HG03095 (cell line): ENCODE measurements around the gene YTHDF1.
"Not testable (repeated sequence)": the region's sequence is repeated elsewhere in the genome, so short reads cannot be mapped to it uniquely, and the experiment has no call there.

Source experiments
- ATAC-seq: cut with Tn5 transposase; IDR thresholded peaks from one replicate; pipeline ENCODE4 v1.9.1; 2021; ENCODE audit warnings: moderate library complexity; ENCODE audit not compliant: unreplicated experiment

Gene YTHDF1

DNA sequence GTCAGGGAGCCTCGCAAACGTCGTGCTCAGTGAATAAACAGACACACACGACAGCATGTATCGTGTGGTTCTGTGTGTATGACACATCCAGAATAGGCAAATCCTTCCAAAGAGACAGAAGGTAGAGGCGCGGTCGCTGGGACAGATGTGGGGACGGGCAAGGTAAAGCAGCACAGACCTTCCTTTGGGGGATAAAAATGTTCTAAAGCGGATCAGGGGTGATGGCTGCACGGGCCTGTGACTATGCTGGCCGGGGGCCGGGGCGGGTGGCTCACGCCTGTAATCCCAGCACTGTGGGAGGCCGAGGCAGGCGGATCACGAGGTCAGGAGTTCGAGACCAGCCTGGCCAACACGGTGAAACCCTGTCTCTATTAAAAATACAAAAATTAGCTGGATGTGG is 56.7 kb downstream of the YTHDF1 start:
- ATAC-seq: not testable (repeated sequence)

DNA sequence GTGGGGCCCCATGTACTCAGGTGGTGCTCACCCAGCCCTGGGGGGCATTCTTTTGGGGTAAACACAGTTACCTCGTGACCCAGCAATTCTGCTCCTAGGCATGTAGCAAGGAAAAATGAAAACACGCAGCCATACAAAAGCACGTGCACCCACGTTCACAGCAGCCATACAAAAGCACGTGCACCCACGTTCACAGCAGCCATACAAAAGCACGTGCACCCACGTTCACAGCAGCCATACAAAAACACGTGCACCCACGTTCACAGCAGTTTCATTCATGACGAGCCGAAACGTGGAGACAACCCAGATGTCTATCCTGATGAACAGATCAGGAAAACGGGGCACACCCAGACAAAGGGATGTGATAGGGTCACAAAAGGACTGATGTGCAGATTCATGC is 57.1 kb downstream of the YTHDF1 start:
- ATAC-seq: no peak

DNA sequence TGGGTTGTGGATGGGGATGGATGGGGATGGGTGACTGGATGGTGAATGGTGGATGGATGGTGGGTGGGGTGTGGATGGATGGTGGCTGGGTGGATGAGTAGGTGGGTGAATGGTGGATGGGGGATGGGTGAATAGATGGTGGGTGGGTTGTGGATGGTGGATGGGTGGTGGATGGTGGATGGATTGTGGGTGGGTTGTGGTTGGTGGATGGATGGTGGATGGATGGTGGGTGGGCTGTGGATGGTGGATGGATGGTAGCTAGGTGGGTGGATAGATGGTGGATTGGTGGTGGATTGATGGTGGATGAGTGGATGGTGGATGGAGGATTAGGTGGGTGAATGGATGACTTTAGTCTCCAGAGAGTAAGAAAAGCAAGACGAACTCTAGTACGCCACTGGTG is 57.6 kb downstream of the YTHDF1 start:
- no peak for ATAC-seq

DNA sequence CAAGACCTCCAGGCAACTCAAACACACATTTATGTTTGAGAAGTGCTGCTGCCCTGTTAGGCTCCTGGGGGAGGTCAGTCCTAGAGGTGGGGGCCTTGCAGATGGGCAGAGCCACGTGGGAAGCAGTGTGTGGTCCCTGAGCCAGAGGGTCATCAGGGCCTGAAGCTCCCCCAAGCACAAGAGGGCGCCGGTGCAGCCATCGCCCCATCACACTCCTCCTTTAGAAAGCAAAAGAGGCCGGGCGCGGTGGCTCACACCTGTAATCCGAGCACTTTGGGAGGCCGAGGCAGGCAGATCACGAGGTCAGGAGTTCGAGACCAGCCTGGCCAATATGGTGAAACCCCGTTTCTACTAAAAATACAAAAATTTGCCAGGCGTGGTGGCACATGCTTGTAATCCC is 58.5 kb downstream of the YTHDF1 start:
- not testable (repeated sequence) for ATAC-seq

DNA sequence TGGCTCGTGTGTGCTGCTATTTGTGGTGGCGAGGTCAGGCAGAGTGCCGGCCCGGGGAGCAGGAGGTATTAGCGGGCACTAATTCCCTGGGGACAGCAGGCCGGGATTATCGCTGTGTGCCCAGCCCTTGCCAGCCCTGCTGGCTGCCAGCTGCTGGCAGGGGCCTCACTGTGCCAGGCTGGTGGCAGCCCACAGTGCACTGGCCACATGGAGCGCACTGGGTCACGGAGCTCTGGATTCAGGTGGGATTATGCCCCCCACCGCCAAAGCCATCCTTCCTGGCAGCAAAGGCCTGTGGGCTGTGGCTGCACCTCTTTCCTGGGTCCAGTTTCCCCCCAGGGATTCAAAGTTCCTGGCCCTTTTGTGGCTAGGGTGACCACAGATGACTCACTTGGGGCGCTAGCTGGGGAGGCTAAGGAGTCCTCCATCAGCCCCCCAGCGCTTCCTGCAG is 59.7 kb downstream of the YTHDF1 start:
- ATAC-seq: no peak

DNA sequence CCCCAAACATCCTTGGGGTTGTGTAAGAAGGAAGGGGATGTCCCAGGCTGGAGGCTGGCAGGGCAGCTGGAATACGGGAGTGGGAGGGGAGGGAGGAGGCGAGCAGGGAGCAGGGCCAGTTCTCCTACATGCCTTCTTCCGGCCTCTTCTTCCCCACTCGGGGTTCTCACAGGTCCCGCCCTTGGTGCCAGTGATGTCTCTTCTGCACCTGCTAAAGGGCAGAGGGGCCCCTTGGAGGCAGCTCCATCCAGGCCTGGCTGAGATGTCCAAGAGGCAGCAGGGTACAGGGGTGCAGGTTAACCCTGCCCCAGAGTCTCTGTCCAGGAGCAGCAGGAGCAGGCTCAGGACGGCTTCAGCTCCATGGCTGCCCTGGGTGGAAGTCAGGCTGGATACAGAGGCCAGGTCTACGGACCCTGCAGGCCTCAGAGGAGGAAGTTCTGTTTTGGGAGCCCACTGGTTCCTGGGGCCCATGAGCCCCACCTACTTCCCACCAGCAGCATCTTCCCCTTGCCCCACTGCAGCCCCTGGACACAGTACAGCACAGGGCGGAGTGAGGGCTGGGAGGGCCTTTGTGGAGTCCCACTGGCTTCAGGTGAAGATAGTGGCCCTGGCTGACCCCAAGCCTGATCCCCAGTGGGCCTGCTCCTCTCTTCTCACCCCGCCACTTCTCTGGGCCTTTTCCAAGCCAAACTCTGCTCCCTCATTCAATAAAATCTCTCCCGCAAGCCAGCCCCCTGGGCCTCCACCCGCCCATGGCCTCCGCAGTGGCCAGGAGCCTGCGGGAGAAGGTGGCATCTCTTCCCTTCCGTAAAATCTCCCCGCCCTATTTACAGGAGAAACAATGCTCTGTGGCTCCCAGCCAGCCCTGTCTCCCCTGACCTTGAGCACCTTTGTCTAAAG is 60.4 kb downstream of the YTHDF1 start:
- ATAC-seq: no peak

DNA sequence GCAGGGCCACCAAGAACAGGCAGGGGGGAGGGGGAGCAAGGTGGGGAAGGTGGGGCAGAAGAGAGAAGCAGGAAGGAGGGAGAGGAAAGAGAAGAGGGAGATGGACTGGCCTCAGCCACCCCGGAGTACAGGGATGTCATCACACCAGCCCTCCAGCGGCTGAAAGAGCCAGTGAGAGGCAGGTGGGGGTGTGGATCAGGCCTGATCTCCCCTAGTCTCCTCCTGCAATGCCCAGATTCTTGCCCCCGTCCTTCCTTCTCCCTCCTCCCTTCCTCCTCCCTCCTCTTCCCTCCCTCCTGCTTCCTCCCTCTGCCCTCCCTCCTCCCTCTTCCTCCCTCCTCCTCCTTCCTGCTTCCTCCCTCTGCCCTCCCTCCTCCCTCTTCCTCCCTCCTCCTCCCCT is 61.5 kb downstream of the YTHDF1 start:
- no peak for ATAC-seq

DNA sequence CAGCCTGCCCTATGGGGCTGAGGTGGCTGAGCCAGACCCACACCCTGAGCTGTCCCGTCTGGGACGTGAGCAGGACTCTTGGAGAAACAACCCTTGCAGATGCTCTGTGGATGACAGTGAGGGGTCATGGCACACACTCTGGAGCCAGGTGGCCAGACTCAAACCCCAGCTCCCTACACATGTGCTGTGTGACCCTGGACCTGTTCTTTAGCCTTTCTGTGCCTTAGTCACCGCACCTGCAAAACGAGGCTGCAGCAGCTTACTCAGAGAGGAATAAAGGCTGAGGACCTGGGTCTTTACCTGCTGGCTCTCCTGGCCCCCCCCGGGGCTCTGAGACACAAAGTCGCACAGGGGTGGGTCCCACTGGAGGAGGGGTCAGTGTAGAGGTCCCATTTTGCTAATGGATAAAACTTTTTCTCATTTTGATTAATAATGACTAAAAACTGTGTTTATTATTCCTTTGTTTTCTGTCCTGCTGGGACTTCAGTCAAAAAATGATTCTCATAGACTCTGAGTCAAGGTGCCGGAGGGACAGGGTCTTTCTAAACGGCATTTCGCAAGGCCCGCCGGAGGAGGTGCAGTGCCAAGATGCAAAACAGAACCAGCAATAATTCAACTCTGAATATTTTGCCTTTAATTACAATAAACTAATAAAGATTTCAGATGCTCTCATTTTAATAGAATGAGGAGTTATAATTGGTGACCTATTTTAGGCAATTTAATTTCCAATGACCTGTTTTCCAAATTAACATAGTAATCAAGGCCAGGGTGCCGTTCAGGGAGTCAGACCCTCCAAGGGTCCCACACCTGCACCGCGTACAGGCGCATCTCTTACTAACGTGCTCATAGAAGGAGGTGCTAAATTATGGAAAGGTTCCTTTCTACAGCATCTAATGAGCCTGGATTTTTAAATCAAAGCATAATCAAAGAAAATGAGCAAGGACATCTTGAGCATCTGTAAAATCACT is 62.4 kb downstream of the YTHDF1 start:
- ATAC-seq: no peak

DNA sequence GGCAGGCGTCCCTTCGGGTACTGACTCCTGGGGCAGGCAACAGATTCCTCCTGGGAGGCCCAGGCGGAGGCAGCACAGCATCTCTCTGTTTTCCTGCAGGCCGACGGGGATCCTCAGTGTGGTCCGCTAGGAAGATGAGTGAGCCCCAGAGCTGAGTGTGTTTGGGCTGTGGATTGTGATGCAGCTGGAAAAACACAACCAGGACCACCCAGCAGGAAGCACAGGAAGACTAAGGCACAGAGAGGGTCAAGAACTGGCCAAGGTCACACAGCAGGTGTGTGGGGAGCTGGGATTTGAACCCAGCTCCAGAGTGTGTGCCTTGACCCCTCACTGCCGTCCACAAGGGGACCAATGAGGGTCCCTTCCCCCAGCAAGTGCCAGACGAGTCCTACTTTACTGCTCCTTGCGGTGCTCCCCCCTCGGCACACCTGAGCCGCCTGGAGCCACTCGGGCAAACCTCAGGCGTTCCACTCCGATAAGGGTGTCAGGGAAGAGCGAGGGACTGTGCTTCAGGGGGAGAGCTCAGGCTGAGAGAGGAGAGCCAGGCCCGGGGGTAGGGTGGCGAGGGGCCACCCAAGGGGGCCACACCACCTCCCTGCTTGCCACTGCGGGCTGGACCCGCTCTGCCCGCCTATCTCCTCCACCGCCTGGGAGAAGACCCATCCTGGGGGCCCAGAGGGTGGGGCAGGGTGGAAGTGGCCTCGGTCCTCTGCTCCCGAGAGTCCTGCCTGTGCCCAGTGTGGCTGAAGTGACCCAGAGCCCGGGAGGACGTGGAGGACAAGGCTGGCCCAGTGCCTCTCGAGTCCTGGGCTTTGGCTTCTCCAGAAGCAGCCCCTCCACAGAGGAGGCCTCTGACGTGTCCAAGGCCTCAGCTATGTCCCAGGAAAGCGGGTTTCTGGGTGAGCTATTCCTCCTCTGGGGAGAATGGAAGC is 63.3 kb downstream of the YTHDF1 start:
- no peak for ATAC-seq

DNA sequence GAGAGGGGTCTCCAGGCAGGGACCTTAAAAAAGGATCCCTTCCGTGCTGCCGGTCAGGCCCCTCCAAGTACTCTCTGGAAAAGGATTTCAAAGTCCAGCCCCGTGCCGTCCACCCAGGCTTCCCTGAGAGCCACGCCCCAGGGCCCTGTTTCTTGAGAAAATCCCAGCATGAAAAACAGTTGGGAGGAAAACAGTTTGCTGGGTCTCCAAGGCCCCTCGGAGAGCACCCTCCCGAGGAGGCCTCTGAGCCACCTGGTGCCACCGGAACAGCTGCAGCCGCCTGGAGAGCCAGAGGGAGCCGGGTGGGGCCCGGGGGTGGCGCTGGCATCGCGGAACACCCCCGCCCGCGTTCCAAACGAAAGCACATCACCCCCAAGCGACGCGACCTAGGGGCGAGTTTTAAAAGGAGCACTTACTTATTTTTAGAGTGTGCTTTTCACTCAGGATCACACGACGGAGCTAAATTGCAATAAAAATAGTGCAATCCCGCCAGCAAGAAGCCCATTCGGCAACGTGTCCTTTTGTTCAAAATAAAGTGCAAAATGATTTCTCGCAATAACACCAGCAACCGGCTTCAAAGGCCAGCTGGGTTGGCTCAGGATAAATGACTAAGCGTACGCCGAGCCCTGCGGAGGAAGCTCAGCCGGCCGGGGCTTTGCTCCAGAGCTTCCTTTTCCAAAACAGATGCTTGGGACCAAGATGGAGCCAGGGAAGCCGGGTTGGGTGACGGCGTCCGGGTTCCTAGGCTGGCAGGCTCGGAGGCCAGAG is 64.2 kb downstream of the YTHDF1 start:
- ATAC-seq: no peak

DNA sequence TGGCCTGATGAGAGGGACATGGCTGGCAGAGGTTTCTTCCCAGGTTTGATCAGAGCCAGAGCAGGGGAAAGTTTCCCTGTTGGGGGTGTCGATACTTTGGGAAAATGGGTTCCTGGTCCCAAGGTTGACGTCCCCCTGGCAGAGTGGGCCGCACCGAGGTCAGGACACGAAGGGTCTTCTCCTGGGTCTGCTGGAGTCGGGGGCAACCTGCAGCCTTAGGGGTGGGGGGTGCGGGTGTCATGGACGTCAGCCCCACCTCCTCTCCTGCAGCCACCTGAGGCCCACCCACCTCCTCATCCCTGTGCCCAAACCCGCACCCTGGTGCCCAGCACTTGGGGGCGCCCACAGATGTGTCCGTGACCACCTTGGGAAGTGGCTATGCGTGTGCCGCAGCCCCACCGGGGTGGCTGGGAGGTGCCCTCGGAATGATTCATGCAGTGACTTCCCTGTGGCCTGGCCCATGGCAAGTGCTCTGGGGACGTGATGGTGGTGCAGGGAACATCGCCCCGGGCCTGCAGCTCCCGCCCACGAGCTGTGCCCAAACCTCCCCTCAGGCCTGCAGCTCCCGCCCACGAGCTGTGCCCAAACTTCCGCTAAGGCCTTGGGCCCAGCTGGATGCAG is 64.9 kb downstream of the YTHDF1 start:
- ATAC-seq: no peak

DNA sequence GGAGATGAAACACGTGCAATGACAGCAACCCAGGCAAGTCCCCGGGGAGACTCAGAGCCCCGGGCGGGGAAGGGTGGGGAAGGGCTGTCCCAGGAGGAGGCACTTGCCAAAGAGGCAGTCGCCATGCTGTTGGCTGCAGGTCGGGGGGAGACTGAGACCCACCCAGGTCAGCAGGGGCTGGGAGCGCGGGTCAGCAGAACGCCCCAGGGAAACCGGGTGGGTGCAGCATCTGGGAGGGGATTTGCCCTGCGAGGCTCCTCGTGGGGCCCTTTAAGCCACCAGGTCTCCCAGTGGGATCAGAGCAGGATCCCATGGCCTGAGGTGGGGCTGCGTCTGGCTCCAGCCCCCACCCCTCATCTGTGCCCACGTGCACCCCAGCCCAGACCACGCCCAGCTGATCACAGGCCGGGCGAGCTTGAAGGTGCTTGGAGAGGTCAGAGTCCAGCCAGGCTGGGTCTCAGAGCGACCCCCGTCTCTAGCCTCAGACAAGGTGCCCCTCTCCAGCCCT is 65.5 kb downstream of the YTHDF1 start:
- no peak for ATAC-seq

DNA sequence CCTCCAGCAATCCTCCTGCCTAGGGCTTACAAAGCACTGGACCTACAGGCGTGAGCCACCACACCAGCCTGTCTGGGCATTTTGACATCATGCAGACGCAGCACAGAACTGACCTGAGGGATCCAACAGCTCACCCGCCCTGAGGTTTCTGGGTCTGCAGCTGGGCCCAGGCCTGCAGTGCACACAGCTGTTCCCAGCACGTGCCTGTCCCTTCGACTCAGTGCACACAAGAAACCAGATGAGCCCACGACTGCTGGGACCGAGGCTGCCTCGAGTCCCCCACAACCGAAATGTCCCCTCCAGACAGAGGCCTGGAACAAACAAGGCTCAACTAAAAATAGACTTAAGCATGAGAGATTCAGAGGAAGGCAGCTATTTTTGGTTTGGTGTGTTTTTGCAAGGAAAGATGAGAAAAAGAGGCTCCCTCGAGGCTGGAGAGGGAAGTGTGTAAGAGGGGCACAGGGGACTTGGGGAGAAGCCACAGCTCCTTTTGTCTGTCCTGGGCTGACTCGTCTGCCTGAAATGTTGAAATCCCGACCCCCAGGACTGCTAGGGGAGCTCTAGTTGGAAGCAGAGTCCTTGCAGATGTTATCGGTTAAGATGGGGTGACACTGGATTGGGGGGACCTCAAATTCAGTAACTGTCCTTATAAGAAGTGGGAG is 66.3 kb downstream of the YTHDF1 start:
- ATAC-seq: no peak

DNA sequence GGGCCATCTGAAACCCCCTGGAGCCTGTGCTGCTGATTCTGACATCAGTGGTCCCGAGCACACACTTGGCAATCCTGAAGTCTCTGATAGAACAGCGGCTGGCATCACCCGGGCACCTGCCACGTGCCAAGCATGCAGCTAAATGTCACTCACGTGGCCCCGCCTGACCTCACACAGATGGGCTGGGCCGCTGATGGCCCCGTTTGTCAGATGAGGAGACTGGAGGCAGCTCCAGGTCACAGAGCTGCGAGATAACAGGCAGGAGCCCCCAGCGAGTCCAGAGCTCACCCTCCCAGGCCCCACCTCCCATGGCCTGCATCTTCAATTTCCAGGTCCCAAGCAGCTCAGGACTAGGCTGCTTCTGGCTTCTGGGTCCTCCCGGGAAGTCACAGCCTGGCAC is 67.2 kb downstream of the YTHDF1 start:
- no peak for ATAC-seq

DNA sequence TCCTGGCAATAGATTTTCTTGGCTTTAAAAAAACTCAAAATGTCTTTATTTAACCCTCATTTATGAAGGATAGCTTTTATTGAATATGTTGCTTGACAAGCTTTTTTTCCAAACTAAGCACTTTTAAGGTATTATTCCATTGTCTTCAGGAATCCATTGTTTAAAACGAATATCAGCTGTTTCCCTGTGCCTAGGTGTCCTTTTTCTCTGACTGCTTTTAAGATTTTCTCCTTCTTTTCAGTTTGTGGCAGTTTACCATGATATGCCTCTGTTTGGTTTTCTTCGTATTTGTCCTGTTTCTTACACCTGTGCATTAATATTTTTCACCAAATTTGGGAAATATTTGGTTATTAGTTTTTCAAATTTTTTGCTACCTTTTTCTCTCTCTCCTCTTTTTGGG is 68.4 kb downstream of the YTHDF1 start:
- ATAC-seq: no peak
